ENCODE data around the gene CEACAM21. TPM values are rescaled to one million over a fixed set of nuclear protein-coding genes. Genes with fewer than 3 reads are reported as not detected.

CEACAM21 gene
- total RNA-seq, 1 experiment from 2014 or later = 3.6 TPM

Other genes with a start within 250 kb of the CEACAM21 start
- 5.7 and 10.1 TPM in 2 replicates for gene TGFB1, start 222.2 kb upstream of the CEACAM21 start, total RNA-seq (2014; rRNA removed; shearing (Covaris generic))
- 11.1 and 18.4 TPM in 2 replicates for gene B9D2, start 212.0 kb upstream of the CEACAM21 start, total RNA-seq (2014; rRNA removed; shearing (Covaris generic))
- gene TMEM91, start 199.6 kb upstream of the CEACAM21 start, total RNA-seq (2014; rRNA removed; shearing (Covaris generic)) = 0.25 and 1.2 TPM in 2 replicates
- gene EXOSC5, start 178.8 kb upstream of the CEACAM21 start, total RNA-seq (2014; rRNA removed; shearing (Covaris generic)) = 57.0 and 71.8 TPM in 2 replicates
- gene BCKDHA, start 178.3 kb upstream of the CEACAM21 start, total RNA-seq (2014; rRNA removed; shearing (Covaris generic)) = 90.1 and 111 TPM in 2 replicates
- not detected in 2 replicates for gene B3GNT8, start 148.8 kb upstream of the CEACAM21 start, total RNA-seq (2014; rRNA removed; shearing (Covaris generic))
- 74.2 and 82.2 TPM in 2 replicates for gene DMAC2, start 136.3 kb upstream of the CEACAM21 start, total RNA-seq (2014; rRNA removed; shearing (Covaris generic))
- gene ERICH4, start 133.0 kb upstream of the CEACAM21 start, total RNA-seq (2014; rRNA removed; shearing (Covaris generic)) = not detected in 2 replicates
- gene CEACAM4, start 50.9 kb downstream of the CEACAM21 start, total RNA-seq (2014; rRNA removed; shearing (Covaris generic)) = not detected in 2 replicates
- not detected in 2 replicates for gene CEACAM7, start 112.1 kb downstream of the CEACAM21 start, total RNA-seq (2014; rRNA removed; shearing (Covaris generic))
- gene CEACAM5, start 132.5 kb downstream of the CEACAM21 start, total RNA-seq (2014; rRNA removed; shearing (Covaris generic)) = not detected in 2 replicates
- not detected in 2 replicates for gene CEACAM6, start 179.4 kb downstream of the CEACAM21 start, total RNA-seq (2014; rRNA removed; shearing (Covaris generic))
- gene CEACAM3, start 220.4 kb downstream of the CEACAM21 start, total RNA-seq (2014; rRNA removed; shearing (Covaris generic)) = not detected in 2 replicates